GM23338 (cell line): ENCODE measurements around the gene IL26. TPM values are rescaled to one million over a fixed set of nuclear protein-coding genes. Genes with fewer than 3 reads are reported as not detected.
A peak's percentile ranks its signal among the peaks of the same experiment; 100 is the strongest.

Source experiments
- ATAC-seq: fragments of 200-7000 bp; cut with Tn5 transposase; 3 replicates; pipeline ENCODE4 v1.9.1; 2020
- DNase-seq: peaks from one replicate; pipeline ENCODE4 v3.0.0-alpha.2; 2015; ENCODE audit warnings: low spot score
- H2AFZ ChIP-seq: fragments of 200-600 bp; sonication (generic); 2 replicates; pipeline ENCODE4 v1.8.0; 2016; ENCODE audit warnings: antibody characterized with exemption, mild to moderate bottlenecking, moderate library complexity
- H3F3A ChIP-seq: fragments of 200-600 bp; sonication (generic); replicated peaks from 2 replicates; pipeline ENCODE4 v1.8.0; 2017; ENCODE audit warnings: antibody characterized with exemption, mixed run types, low read depth
- H3K27ac ChIP-seq: fragments of 200-600 bp; sonication (generic); 2 replicates; pipeline ENCODE4 v1.6.1; 2016; ENCODE audit warnings: low read depth
- H3K27me3 ChIP-seq: fragments of 200-600 bp; sonication (generic); 2 replicates; pipeline ENCODE4 v1.8.0; 2016; ENCODE audit warnings: mild to moderate bottlenecking, mixed run types, moderate library complexity; ENCODE audit not compliant: insufficient read depth
- H3K36me3 ChIP-seq: fragments of 200-600 bp; sonication (generic); 2 replicates; pipeline ENCODE4 v1.8.0; 2016; ENCODE audit warnings: mild to moderate bottlenecking; ENCODE audit not compliant: insufficient read depth
- H3K4me1 ChIP-seq: fragments of 200-600 bp; sonication (generic); 2 replicates; pipeline ENCODE4 v1.8.0; 2016; ENCODE audit warnings: mild to moderate bottlenecking, moderate library complexity; ENCODE audit not compliant: insufficient read depth
- H3K4me2 ChIP-seq: fragments of 200-600 bp; sonication (generic); 2 replicates; pipeline ENCODE4 v1.7.1; 2017; ENCODE audit warnings: mixed run types
- H3K4me3 ChIP-seq: fragments of 200-600 bp; sonication (generic); 2 replicates; pipeline ENCODE4 v1.6.1; 2016; ENCODE audit warnings: mixed run types
- H3K79me2 ChIP-seq: fragments of 200-600 bp; sonication (generic); replicated peaks from 2 replicates; pipeline ENCODE4 v1.8.0; 2017; ENCODE audit warnings: mild to moderate bottlenecking; ENCODE audit not compliant: insufficient read depth
- H3K9me2 ChIP-seq: fragments of 200-600 bp; sonication (generic); 2 replicates; pipeline ENCODE4 v1.8.0; 2017; ENCODE audit not compliant: insufficient read depth
- H4K20me1 ChIP-seq: fragments of 200-600 bp; sonication (generic); replicated peaks from 2 replicates; pipeline ENCODE4 v1.8.0; 2017; ENCODE audit warnings: mild to moderate bottlenecking; ENCODE audit not compliant: insufficient read depth
- H3K27ac Mint-ChIP-seq: 2 replicates; pipeline ENCODE4 v1.8.0; 2020; ENCODE audit warnings: inconsistent platforms, mild to moderate bottlenecking, moderate library complexity, mixed read lengths
- H3K27me3 Mint-ChIP-seq: 3 replicates; pipeline ENCODE4 v1.8.0; 2022; ENCODE audit warnings: low read depth, mild to moderate bottlenecking, moderate library complexity, mixed read lengths, inconsistent platforms; ENCODE audit not compliant: insufficient read depth, poor library complexity
- H3K36me3 Mint-ChIP-seq: 3 replicates; pipeline ENCODE4 v1.8.0; 2021; ENCODE audit warnings: low read depth, mild to moderate bottlenecking, inconsistent platforms, moderate library complexity, mixed read lengths
- H3K4me1 Mint-ChIP-seq: 3 replicates; pipeline ENCODE4 v1.8.0; 2020; ENCODE audit warnings: mild to moderate bottlenecking, inconsistent platforms, mixed read lengths
- H3K4me3 Mint-ChIP-seq: 3 replicates; pipeline ENCODE4 v1.8.0; 2021; ENCODE audit warnings: moderate library complexity, mild to moderate bottlenecking, inconsistent platforms, mixed read lengths
- H3K9me3 Mint-ChIP-seq: 3 replicates; pipeline ENCODE4 v1.8.0; 2020; ENCODE audit warnings: moderate library complexity, mild to moderate bottlenecking, inconsistent platforms, mixed read lengths
- CREB1 ChIP-seq: fragments of 250-450 bp; sonication (Bioruptor Pico); IDR thresholded peaks from 2 replicates; pipeline ENCODE4 v1.5.0; 2020; ENCODE audit warnings: low read depth, mild to moderate bottlenecking, moderate library complexity
- CTCF ChIP-seq, 2 experiments: fragments of 200-600 bp in 1 of 2; sonication (generic) in 1 of 2; conservative IDR thresholded peaks; 2 replicates each; pipeline versions ENCODE4 v1.5.1 to v1.6.1; 2016 to 2017; ENCODE audit warnings: antibody characterized with exemption in 2 of 2, low read depth in 2 of 2, mild to moderate bottlenecking in 2 of 2, moderate library complexity in 1 of 2
- ETS1 ChIP-seq: IDR thresholded peaks from 2 replicates; pipeline ENCODE4 v1.6.1; 2016; ENCODE audit warnings: antibody characterized with exemption
- EZH2 ChIP-seq: fragments of 200-600 bp; sonication (generic); IDR thresholded peaks from one replicate; pipeline ENCODE4 v1.8.0; 2017; ENCODE audit warnings: antibody characterized with exemption, mild to moderate bottlenecking, low read depth; ENCODE audit not compliant: unreplicated experiment
- EZH2phosphoT487 ChIP-seq: fragments of 200-600 bp; sonication (generic); IDR thresholded peaks from one replicate; pipeline ENCODE4 v1.8.1; 2018; ENCODE audit warnings: antibody characterized with exemption; ENCODE audit not compliant: unreplicated experiment
- JUNB ChIP-seq: IDR thresholded peaks from one replicate; pipeline ENCODE4 v1.6.1; 2016; ENCODE audit warnings: antibody characterized with exemption; ENCODE audit not compliant: unreplicated experiment
- NANOG ChIP-seq: IDR thresholded peaks from 2 replicates; pipeline ENCODE4 v1.6.1; 2016; ENCODE audit warnings: antibody characterized with exemption, borderline replicate concordance
- POLR2AphosphoS5 ChIP-seq: IDR thresholded peaks from 2 replicates; pipeline ENCODE4 v1.6.1; 2016; ENCODE audit warnings: antibody characterized with exemption, low read depth
- STAT1 ChIP-seq: IDR thresholded peaks from one replicate; pipeline ENCODE4 v1.6.1; 2016; ENCODE audit warnings: antibody characterized with exemption; ENCODE audit not compliant: unreplicated experiment
- ZNF114 ChIP-seq: fragments of 250-450 bp; sonication (Bioruptor Pico); IDR thresholded peaks from 2 replicates; pipeline ENCODE4 v1.5.0; 2020; ENCODE audit warnings: mild to moderate bottlenecking, moderate library complexity
- ZNF331 ChIP-seq: fragments of 250-450 bp; sonication (Bioruptor Pico); IDR thresholded peaks from 2 replicates; pipeline ENCODE4 v1.5.0; 2020; ENCODE audit warnings: low read depth, mild to moderate bottlenecking, moderate library complexity
- ZNF462 ChIP-seq: fragments of 250-450 bp; sonication (Bioruptor Pico); IDR thresholded peaks from 2 replicates; pipeline ENCODE4 v1.5.0; 2020; ENCODE audit warnings: mild to moderate bottlenecking, moderate library complexity
- polyA plus RNA-seq: library from polyadenylated mRNA; unstranded; fragments of >200 nt; fragmentation: Nextera tagmentation; extraction: Ambion mirVana; gene quantifications from 2 replicates; pipeline ENCODE4 v1.2.1, GENCODE V29; 2016
- total RNA-seq: library from RNA; depleted of rRNA; stranded (reverse); fragments of >200 nt; shearing (Covaris generic); gene quantifications from 2 replicates; pipeline ENCODE4 v1.2.3, GENCODE V29; 2014
- TF ChIP-seq, protein P1 (sequence below): IDR thresholded peaks from one replicate; pipeline ENCODE4 v1.6.1; 2018; ENCODE audit warnings: antibody characterized with exemption; ENCODE audit not compliant: unreplicated experiment

Gene IL26
- total and polyA plus RNA-seq, 2 experiments from 2014 or later = not detected

DNA sequence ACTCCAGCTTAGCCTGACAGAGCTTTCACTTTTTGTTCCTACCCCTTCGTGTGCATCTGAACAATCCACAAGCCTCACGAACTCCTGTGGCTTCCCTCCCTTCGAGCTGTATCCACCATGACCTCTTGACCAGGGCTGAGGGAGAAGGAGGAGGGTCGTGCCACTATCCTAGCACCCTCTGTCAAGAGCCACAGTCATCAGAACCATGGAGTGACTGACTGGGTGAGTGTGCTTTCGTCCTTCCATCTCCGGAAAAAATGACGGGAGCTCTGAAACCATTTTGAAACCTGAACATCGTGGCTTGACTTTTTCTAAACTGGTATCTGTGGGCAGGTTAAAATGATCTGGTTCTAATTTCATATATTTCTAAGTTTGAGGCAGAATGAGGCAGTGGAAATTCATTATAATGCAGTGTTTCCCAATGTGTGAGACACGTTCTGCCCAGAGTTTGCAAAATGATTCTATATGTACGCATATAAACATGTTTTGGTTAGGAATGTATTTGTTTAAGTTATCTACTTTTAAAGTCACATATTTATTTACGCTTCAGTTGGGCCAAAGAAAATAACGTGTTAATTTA is 27.0 kb downstream of the IL26 start:
- peak overlapping the region; percentile 69; the same call in 1 of the 2 replicates for H2AFZ ChIP-seq
- no peak overlapping the region for H3K4me3 ChIP-seq
- TF ChIP-seq STAT1 = no peak
- no peak for TF ChIP-seq CREB1 (CRISPR knock-in tag)
- no peak for TF ChIP-seq POLR2AphosphoS5
- no peak for TF ChIP-seq ZNF331 (CRISPR knock-in tag)
- TF ChIP-seq, protein P1, sequence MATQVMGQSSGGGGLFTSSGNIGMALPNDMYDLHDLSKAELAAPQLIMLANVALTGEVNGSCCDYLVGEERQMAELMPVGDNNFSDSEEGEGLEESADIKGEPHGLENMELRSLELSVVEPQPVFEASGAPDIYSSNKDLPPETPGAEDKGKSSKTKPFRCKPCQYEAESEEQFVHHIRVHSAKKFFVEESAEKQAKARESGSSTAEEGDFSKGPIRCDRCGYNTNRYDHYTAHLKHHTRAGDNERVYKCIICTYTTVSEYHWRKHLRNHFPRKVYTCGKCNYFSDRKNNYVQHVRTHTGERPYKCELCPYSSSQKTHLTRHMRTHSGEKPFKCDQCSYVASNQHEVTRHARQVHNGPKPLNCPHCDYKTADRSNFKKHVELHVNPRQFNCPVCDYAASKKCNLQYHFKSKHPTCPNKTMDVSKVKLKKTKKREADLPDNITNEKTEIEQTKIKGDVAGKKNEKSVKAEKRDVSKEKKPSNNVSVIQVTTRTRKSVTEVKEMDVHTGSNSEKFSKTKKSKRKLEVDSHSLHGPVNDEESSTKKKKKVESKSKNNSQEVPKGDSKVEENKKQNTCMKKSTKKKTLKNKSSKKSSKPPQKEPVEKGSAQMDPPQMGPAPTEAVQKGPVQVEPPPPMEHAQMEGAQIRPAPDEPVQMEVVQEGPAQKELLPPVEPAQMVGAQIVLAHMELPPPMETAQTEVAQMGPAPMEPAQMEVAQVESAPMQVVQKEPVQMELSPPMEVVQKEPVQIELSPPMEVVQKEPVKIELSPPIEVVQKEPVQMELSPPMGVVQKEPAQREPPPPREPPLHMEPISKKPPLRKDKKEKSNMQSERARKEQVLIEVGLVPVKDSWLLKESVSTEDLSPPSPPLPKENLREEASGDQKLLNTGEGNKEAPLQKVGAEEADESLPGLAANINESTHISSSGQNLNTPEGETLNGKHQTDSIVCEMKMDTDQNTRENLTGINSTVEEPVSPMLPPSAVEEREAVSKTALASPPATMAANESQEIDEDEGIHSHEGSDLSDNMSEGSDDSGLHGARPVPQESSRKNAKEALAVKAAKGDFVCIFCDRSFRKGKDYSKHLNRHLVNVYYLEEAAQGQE = no peak
- TF ChIP-seq ZNF462 (CRISPR knock-in tag) = no peak
- no peak for TF ChIP-seq EZH2phosphoT487
- no peak for TF ChIP-seq ETS1
- no peak for TF ChIP-seq ZNF114 (CRISPR knock-in tag)
- TF ChIP-seq JUNB = no peak
- no peak for TF ChIP-seq CTCF (conservative IDR thresholded peaks at IDR 0.05; ENCODE audit: low read depth in 2 of 2)
- no peak for TF ChIP-seq NANOG
- TF ChIP-seq EZH2 = no peak
- peaks cover 2% of the 10 kb centered on the region for H3K27me3 Mint-ChIP-seq
- no peak overlapping the region for H3K4me3 Mint-ChIP-seq
- no peaks in the 10 kb centered on the region for H3F3A ChIP-seq
- H4K20me1 ChIP-seq = no peaks in the 10 kb centered on the region
- H3K4me2 ChIP-seq = no peak overlapping the region
- no peaks in the 10 kb centered on the region for H3K79me2 ChIP-seq
- no peaks in the 10 kb centered on the region for H3K36me3 ChIP-seq
- no peaks in the 10 kb centered on the region for H3K27me3 ChIP-seq
- peaks cover 11% of the 10 kb centered on the region; the same call in 1 of the 2 replicates for H3K4me1 ChIP-seq
- no peaks in the 10 kb centered on the region for H3K36me3 Mint-ChIP-seq
- H3K27ac Mint-ChIP-seq = no peak overlapping the region
- no peak overlapping the region for H3K27ac ChIP-seq
- no peaks in the 10 kb centered on the region for H3K9me3 Mint-ChIP-seq
- peaks cover 16% of the 10 kb centered on the region for H3K4me1 Mint-ChIP-seq
- 0 out of 2 replicates have a peak, but pooled peaks cover 3% of the 10 kb centered on the region for H3K9me2 ChIP-seq
- ATAC-seq (no peak), DNase-seq (no peak)
